H1 (cell line): Measurements from ENCODE around the gene MYO16. TPM values are rescaled to one million over a fixed set of nuclear protein-coding genes. Genes with fewer than 3 reads are reported as not detected.

Experiments
- CTCF ChIA-PET: fragments of 300-600 bp; sonication (Branson Sonifier 250); formaldehyde crosslinking; loops from one replicate; lab custom pipeline; 2021; ENCODE audit not compliant: partially characterized antibody; lab: Charles Lee
- POLR2A ChIA-PET: fragments of 300-600 bp; sonication (Branson Sonifier 250); formaldehyde crosslinking; loops from one replicate; lab custom pipeline; 2021; ENCODE audit warnings: inconsistent platforms; ENCODE audit not compliant: partially characterized antibody; lab: Charles Lee
- DNase-seq, 2 experiments: peaks; one replicate each; pipeline versions ENCODE4 v3.0.0 to v3.0.0-alpha.2; 2010 to 2022; ENCODE audit warnings: low spot score in 2 of 2, low read depth in 1 of 2, mixed read lengths in 1 of 2
- FAIRE-seq: peaks from 2 replicates; lab custom pipeline; 2011; peaks lifted over from hg19 to GRCh38; lab: Jason Lieb, UNC
- H2AFZ ChIP-seq: 2 replicates; pipeline ENCODE4 v1.8.1; 2012; ENCODE audit warnings: low read length, inconsistent platforms
- H2AK5ac ChIP-seq: 2 replicates; pipeline ENCODE4 v1.6.1; 2013; ENCODE audit warnings: low read depth, low read length
- H2BK120ac ChIP-seq: replicated peaks from 2 replicates; pipeline ENCODE3; 2013; ENCODE audit warnings: low read depth, low read length, inconsistent platforms
- H2BK12ac ChIP-seq: 2 replicates; pipeline ENCODE4 v1.6.1; 2013; ENCODE audit warnings: low read depth, low read length
- H2BK15ac ChIP-seq: 2 replicates; pipeline ENCODE4 v1.6.1; 2013; ENCODE audit warnings: low read length
- H2BK20ac ChIP-seq: 2 replicates; pipeline ENCODE4 v1.6.1; 2013; ENCODE audit warnings: low read length
- H2BK5ac ChIP-seq: 2 replicates; pipeline ENCODE4 v1.6.1; 2013; ENCODE audit warnings: low read depth, low read length
- H3K14ac ChIP-seq: 2 replicates; pipeline ENCODE4 v1.6.1; 2013; ENCODE audit warnings: inconsistent platforms; ENCODE audit not compliant: insufficient read length
- H3K18ac ChIP-seq: 2 replicates; pipeline ENCODE4 v1.6.1; 2013; ENCODE audit warnings: low read length; ENCODE audit errors: extremely low read depth
- H3K23ac ChIP-seq: 2 replicates; pipeline ENCODE4 v1.6.1; 2013; ENCODE audit warnings: inconsistent platforms; ENCODE audit not compliant: insufficient read length
- H3K23me2 ChIP-seq: 2 replicates; pipeline ENCODE4 v1.6.1; 2013; ENCODE audit warnings: low read depth, low read length
- H3K27ac ChIP-seq: 2 replicates; pipeline ENCODE4 v1.6.1; 2011; ENCODE audit warnings: low read depth, low read length, inconsistent platforms
- H3K27me3 ChIP-seq, 4 experiments: replicated peaks in 1 of 4; 1 replicate in 1 of 4; 2 replicates in 3 of 4; pipeline versions ENCODE4 v1.6.1 to v1.8.1; 2011 to 2013; ENCODE audit warnings: low read length in 3 of 4, mild to moderate bottlenecking in 3 of 4, inconsistent platforms in 2 of 4, mixed read lengths in 2 of 4, moderate library complexity in 1 of 4; ENCODE audit not compliant: control insufficient read depth in 3 of 4, insufficient read depth in 3 of 4; ENCODE audit errors: extremely low read depth in 1 of 4
- H3K36me3 ChIP-seq, 4 experiments: 2 replicates each; pipeline versions ENCODE4 v1.6.1 to v1.8.1; 2011 to 2013; ENCODE audit warnings: mild to moderate bottlenecking in 4 of 4, low read length in 3 of 4, moderate library complexity in 2 of 4, control low read depth in 1 of 4, inconsistent platforms in 1 of 4; ENCODE audit not compliant: insufficient read depth in 4 of 4, control insufficient read depth in 2 of 4
- H3K4ac ChIP-seq: replicated peaks from 2 replicates; pipeline ENCODE3; 2013; ENCODE audit warnings: low read length, low read depth, mixed read lengths, inconsistent platforms; ENCODE audit not compliant: insufficient read length
- H3K4me1 ChIP-seq, 4 experiments: replicated peaks in 1 of 4; 1 replicate in 1 of 4; 2 replicates in 3 of 4; pipeline versions ENCODE4 v1.6.1 to v1.8.1; 2011 to 2013; ENCODE audit warnings: low read length in 3 of 4, inconsistent platforms in 2 of 4, mixed read lengths in 1 of 4; ENCODE audit not compliant: insufficient read depth in 4 of 4, control insufficient read depth in 3 of 4
- H3K4me2 ChIP-seq, 2 experiments: 2 replicates each; pipeline versions ENCODE4 v1.6.1 to v1.8.1; 2011 to 2013; ENCODE audit warnings: low read depth in 2 of 2, low read length in 2 of 2, control low read depth in 1 of 2, inconsistent platforms in 1 of 2, mild to moderate bottlenecking in 1 of 2; ENCODE audit not compliant: insufficient read depth in 1 of 2
- H3K4me3 ChIP-seq, 4 experiments: fragments of 200-600, 300-600 bp in 1 of 4; sonication (generic), shearing (Covaris generic), sonication (Bioruptor Twin) in 1 of 4; 2 replicates each; pipeline versions ENCODE4 v1.5.1 to v1.8.1; 2011 to 2016; ENCODE audit warnings: low read length in 4 of 4, low read depth in 3 of 4, control low read depth in 2 of 4, inconsistent platforms in 2 of 4, mild to moderate bottlenecking in 2 of 4, mixed read lengths in 1 of 4, moderate library complexity in 1 of 4; ENCODE audit not compliant: insufficient read depth in 2 of 4; ENCODE audit errors: extremely low read depth in 1 of 4
- H3K56ac ChIP-seq: replicated peaks from 2 replicates; pipeline ENCODE3; 2013; ENCODE audit warnings: low read depth, mild to moderate bottlenecking, mixed read lengths, low read length, inconsistent platforms; ENCODE audit not compliant: insufficient read length
- H3K79me1 ChIP-seq: 2 replicates; pipeline ENCODE4 v1.6.1; 2013; ENCODE audit warnings: low read depth, low read length, control low read depth
- H3K79me2 ChIP-seq, 2 experiments: 2 replicates each; pipeline versions ENCODE4 v1.6.1 to v1.8.1; 2012 to 2013; ENCODE audit warnings: low read length in 2 of 2, mild to moderate bottlenecking in 2 of 2, inconsistent platforms in 1 of 2; ENCODE audit not compliant: insufficient read depth in 2 of 2, control insufficient read depth in 1 of 2
- H3K9ac ChIP-seq, 4 experiments: replicated peaks in 1 of 4; 1 replicate in 1 of 4; 2 replicates in 3 of 4; pipeline versions ENCODE4 v1.6.1 to v1.8.1; 2011 to 2013; ENCODE audit warnings: low read depth in 3 of 4, low read length in 3 of 4, control low read depth in 2 of 4, mild to moderate bottlenecking in 2 of 4, moderate library complexity in 2 of 4, inconsistent platforms in 1 of 4; ENCODE audit errors: extremely low read depth in 1 of 4
- H3K9me3 ChIP-seq, 2 experiments: 2 replicates each; pipeline versions ENCODE4 v1.6.1 to v1.8.1; 2012 to 2013; ENCODE audit warnings: mild to moderate bottlenecking in 2 of 2, moderate library complexity in 2 of 2, control low read depth in 1 of 2, inconsistent platforms in 1 of 2, low read depth in 1 of 2, low read length in 1 of 2, mixed read lengths in 1 of 2; ENCODE audit not compliant: insufficient read depth in 2 of 2
- H4K20me1 ChIP-seq, 2 experiments: replicated peaks in 1 of 2; 2 replicates each; pipeline versions ENCODE3 to v1.8.1; 2011 to 2013; ENCODE audit warnings: inconsistent platforms in 2 of 2, low read length in 2 of 2, mild to moderate bottlenecking in 1 of 2; ENCODE audit not compliant: insufficient read depth in 2 of 2, control insufficient read depth in 1 of 2
- H4K5ac ChIP-seq: 2 replicates; pipeline ENCODE4 v1.6.1; 2013; ENCODE audit warnings: low read length, low read depth, mixed read lengths, inconsistent platforms; ENCODE audit not compliant: insufficient read length
- H4K8ac ChIP-seq: 2 replicates; pipeline ENCODE4 v1.8.0; 2013; ENCODE audit warnings: mild to moderate bottlenecking, moderate library complexity, low read length, inconsistent platforms; ENCODE audit not compliant: insufficient read depth; ENCODE audit errors: extremely low read depth
- H4K91ac ChIP-seq: replicated peaks from 2 replicates; pipeline ENCODE3; 2013; ENCODE audit warnings: low read length, mixed read lengths, inconsistent platforms; ENCODE audit not compliant: insufficient read length
- SUZ12 ChIP-seq: fragments of 200-600 bp; sonication (generic); IDR thresholded peaks from 2 replicates; pipeline ENCODE4 v1.6.1; 2012; ENCODE audit warnings: mild to moderate bottlenecking, inconsistent platforms, low read length, moderate library complexity, mixed read lengths
- WGBS, 2 experiments: shearing (Covaris generic) in 1 of 2; methylation state at CpG; one replicate each; pipeline versions ENCODE4 v1.1.6 to v1.1.7; 2013 to 2015; ENCODE audit warnings: low lambda C conversion rate in 2 of 2, mixed read lengths in 2 of 2, inconsistent platforms in 1 of 2, low coverage in 1 of 2, missing lambda C conversion rate in 1 of 2; ENCODE audit not compliant: insufficient replicate concordance in 2 of 2, insufficient coverage in 1 of 2, insufficient read length in 1 of 2; ENCODE audit errors: extremely low coverage in 1 of 2, missing lambda C conversion rate in 1 of 2; 5-methylcytosine and 5-hydroxymethylcytosine counted together
- polyA plus RNA-seq, 7 experiments: library from polyadenylated mRNA; depleted of rRNA in 3 of 7; stranded (reverse) in 5 of 7; unstranded in 2 of 7; fragments of >200 nt in 5 of 7; fragments of 200-250 nt in 2 of 7; gene quantifications; 1 replicate in 5 of 7; 2 replicates in 1 of 7; 4 replicates in 1 of 7; pipeline versions ENCODE4 v1.2.1 to v1.2.3, GENCODE V29; 2011 to 2013; ENCODE audit warnings: missing spikeins in 2 of 7, mixed read lengths in 2 of 7
- total RNA-seq: library from RNA; stranded (reverse); fragmentation: NEBNext Ultra II Directional; extraction: Animal tissue kit (Norgen Biotek cat#: 25700); gene quantifications from 2 replicates; pipeline ENCODE4 v1.2.1, GENCODE V29; 2021

MYO16 gene
- total and polyA plus RNA-seq, 2 of the 8 experiments (the other 6 are each of a cell fraction or from before 2014, with no cell fraction given), result 0.02 to 0.22 TPM

GRCh38 chr13:109227344-109227940, 598.0 kb downstream of the MYO16 start:
- no peak overlapping the region for H3K18ac ChIP-seq
- no peak overlapping the region for H2BK15ac ChIP-seq
- H3K14ac ChIP-seq, result no peak overlapping the region
- H3K4ac ChIP-seq, result no peak overlapping the region
- H3K4me2 ChIP-seq, result no peak overlapping the region
- CTCF ChIA-PET, result no interaction called here
- no peaks in the 10 kb centered on the region for H3K79me1 ChIP-seq
- H2BK5ac ChIP-seq, result no peak overlapping the region
- no peak overlapping the region for H3K23ac ChIP-seq
- H2AK5ac ChIP-seq, result no peak overlapping the region
- WGBS, 2 experiments, result 83% methylated on average over 5 of the region's 5 CpGs; no CpG with 5 or more reads in 1 of the 2 experiments
- H2AFZ ChIP-seq, result no peak overlapping the region
- H4K91ac ChIP-seq, result no peak overlapping the region
- H3K36me3 ChIP-seq, result no peaks in the 10 kb centered on the region
- FAIRE-seq, result no peak
- no peak overlapping the region for H3K4me3 ChIP-seq
- no peak overlapping the region for H2BK12ac ChIP-seq
- H3K9ac ChIP-seq, result no peak overlapping the region
- no peak for TF ChIP-seq SUZ12
- TF ChIP-seq, all 59 proteins: peak for 0
- Histone ChIP-seq H3K4me1 (no peaks in the 10 kb centered on the region), H3K27ac (no peak overlapping the region), H4K20me1 (no peaks in the 10 kb centered on the region), H3K9me3 (peaks cover 5 to 11% of the 10 kb centered on the region in 2 experiments; a peak in 3 of 4 replicates), H4K5ac (no peak overlapping the region), H3K27me3 (no peaks in the 10 kb centered on the region), H3K56ac (no peak overlapping the region), H4K8ac (no peak overlapping the region), H2BK120ac (no peak overlapping the region), H2BK20ac (no peak overlapping the region), H3K79me2 (no peaks in the 10 kb centered on the region), H3K23me2 (no peaks in the 10 kb centered on the region)
- POLR2A ChIA-PET, result no interaction called here
- no peak for DNase-seq
